HT1080 (cell line): ENCODE measurements around the gene DNAJC30. TPM values are rescaled to one million over a fixed set of nuclear protein-coding genes. Genes with fewer than 3 reads are reported as not detected.

ENCODE experiments used
- DNase-seq: peaks from one replicate; pipeline ENCODE4 v3.0.0-alpha.2; 2015; ENCODE audit warnings: low read depth
- total RNA-seq: library from RNA; depleted of rRNA; stranded (reverse); fragments of >200 nt; shearing (Covaris generic); gene quantifications from 2 replicates; pipeline ENCODE4 v1.2.3, GENCODE V29; 2014

The DNAJC30 gene
- total RNA-seq, 1 experiment from 2014 or later: 11.9 TPM

- DNase-seq: no peak
Observed at GRCh38 chr7:73708961-73709549, 25.8 kb upstream of the DNAJC30 start.

DNA sequence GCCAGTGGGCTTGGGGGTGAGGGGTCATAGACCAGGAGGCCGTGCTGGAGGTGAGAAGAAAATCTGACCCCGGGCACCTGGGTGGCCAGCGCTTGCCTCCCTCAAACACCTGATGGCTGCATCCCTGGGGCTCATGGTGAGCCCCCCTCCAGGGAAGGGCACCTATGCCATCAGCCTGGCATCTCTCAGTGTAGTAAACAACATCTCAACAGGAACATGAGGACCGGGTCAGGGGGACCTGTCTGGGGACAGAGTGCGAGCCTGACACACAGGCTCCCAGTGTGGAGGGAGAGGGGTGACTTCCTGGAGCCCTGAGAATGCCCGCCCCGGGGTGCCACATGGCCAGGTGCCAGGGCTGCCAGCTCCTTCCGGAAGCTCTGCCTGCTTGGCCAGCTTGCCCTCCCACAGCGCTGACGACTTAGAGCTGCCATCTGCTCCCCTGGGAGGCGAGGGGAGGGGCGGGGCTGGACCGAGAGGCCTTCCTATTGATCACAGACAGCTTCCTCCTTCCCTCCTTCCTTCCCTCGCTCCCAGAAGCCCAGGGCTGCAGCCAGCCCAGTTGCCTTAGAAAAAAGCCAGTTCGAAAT is 23.9 kb upstream of the DNAJC30 start:
- DNase-seq: peak; percentile 96

DNA sequence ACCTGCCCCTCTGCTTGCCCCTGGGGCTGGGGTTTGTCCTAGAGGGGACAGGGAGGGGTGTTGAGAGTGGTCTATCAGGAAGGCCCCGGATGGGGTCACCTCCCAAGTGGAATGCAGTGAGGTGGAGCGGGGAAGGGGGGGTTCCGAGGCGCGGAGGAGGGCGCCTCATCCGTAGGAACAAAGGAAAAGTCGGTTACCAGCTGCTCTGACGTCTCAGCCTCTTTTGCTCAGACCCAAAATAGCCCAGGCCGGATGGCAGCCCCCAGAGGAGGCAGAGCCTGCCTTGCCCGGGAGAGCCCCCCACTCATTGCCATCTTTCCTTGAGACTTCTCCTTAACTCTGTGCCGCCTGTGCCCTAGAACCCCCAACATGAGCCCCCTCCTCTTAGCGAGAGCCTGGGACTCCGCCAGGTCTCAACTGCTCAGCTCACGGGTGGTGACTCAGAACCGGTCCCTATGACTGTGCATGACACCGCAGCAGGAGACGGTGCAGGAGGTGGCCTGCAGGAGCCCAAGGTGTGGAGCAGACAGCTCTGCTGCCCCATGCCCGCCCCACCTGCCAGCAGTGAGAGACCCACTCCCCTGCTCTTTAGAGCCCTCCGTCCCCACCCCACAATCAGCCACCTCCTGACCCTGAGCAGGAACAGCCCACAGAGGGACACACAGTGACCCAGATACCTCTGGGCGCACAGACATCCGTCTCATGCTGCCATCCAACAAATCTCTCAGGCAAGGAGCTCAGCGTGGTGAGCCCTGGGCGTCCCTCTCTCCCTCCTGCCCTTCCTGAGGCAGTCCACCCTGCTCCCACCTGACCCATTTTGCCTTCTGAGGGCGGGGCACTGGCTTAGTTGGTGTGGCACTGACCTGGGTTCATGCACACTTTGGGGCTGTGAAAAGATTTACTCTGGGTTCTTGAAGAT is 23.1 kb upstream of the DNAJC30 start:
- DNase-seq: peak; percentile 82

DNA sequence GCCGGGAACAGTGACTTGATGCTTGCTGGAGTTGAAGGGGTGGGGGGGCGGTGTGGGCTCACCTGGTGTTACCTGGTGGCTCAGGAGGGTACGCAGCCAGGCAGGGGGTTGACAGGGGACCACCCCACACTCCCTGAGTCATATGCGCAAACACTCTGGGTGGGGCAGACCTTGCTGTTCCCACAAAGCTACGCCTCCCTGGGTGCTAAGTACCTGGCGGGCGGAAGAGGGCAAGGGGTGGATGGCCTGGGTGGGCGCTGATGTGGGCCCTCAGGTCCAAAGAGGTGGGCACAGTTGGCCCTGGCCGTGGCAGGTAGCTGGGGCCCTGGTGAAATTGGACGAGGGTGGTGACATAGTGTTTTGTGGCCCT is 22.3 kb upstream of the DNAJC30 start:
- no peak for DNase-seq

DNA sequence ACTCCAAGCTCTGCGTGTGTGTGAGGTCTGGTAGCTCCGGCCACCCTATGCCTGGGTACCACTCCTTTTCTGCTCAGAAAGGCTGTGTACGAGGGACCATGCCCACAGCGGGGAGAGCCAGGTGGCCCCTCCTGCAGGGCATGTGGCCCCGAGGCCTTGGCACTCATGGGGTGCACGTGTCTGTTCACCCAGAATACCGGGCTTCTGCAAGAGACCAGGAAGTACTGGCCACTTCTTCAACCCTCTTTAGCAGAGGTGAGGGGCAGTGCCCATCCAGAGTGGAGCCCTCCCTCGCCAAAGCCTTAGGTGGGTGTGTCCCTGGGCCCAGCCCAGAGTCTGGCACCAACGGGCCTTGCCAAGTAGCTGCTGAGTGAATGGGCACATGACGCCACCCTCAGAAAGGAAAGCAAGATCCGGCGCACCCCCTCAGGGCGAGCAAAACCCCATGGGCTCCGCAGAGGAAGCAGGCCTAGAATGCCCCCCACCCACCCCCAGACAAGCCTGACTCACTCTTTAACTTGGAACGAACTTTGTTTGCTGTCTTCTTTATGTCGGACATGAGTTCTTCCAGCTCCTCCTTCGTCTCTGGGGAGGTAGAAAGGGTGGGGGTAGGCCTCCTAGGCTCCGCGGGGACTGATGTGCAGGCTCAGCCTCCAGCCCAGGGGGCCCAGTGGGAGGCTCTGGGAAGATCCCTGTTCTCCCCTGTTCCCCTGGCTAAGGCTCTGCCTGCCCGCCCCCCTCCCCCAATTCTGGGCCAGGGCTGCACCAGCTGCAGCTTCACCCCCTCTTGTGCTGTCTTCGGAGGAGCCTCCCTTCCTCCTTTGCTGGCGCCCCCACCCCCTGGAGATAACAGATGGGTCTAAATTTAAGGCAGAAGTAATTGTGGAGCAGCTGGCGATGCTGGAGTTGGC is 21.6 kb upstream of the DNAJC30 start:
- peak; percentile 94 for DNase-seq

DNA sequence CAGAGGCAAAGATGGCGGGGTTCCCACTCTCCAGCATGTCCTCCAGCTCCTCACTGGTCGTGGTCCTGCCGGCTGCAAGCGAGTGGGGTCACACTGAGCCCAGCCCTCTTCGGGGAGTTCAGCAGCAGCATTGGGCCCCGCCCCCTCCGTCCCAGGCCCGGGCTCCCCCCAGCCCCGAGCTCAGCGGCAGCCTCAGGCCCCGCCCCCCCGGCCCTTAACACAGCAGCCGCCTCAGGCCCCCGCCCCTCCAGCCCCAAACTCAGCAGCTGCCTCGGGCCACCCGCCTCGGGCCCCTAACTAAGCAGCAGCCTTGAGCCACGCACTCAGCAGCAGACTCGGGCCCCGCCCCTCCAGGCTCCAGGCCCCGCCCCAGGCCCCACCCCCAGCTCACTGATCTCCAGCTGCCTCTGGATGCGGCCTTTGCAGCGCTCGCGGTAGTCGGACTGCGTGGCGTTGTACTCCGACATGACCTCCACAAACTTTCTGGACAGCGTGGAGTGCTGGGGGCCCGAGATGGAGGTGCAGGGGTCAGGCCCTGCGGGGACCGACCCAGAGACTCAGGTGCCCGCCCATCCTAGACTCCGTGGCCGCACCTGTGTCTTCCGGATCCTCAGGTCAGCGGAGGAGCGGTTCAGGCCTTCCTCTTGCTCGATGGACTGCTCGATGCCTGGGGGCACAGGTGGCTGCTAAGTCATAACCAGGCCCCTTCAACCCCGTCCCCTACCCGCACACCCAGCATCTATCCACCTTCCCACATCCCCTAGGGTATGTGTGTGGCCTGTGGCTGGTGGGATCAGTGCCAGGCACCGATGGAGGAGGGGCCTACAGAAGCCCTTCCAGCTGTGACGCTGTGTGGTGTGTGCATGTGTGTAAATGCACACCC is 20.7 kb upstream of the DNAJC30 start:
- DNase-seq: no peak

DNA sequence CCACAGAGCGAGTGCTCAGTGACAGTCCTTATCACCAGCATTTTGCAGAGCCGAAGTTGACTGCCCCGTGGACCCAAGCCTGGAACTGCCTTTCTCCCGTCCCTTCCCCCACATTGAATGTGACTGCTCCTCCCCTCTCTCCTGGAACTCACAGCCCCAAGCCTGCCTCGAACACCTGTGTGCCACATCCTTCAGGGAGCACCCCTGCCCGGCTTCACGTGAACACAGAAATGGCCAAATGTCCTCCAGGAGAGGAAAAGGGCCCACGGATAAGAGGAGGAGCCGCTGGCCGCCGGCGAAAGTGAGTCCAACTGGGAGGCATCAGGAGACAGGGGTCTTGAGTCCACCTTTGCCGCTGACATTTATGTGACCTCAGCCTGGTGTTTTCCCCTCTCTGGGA is 20.0 kb upstream of the DNAJC30 start:
- no peak for DNase-seq

DNA sequence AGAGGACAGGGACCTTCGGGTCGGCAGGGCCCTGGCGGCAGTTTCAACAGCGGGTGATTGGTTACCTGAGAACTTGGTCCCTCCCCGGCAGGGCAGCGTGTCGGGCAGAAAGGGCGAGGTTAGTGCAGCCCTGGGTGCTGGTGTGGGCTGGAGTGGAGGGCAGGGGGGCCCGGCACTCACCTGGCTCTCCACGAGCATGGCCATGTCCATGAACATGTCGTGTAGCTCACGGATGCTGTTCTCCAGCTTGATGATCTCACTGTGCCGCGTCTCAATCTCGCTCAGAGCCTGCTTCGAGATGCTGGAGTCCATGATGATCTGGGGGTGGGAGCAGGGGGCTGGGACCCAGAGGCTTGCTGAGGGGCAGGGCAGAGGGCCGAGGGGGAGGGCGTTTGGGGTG is 19.4 kb upstream of the DNAJC30 start:
- DNase-seq: no peak

DNA sequence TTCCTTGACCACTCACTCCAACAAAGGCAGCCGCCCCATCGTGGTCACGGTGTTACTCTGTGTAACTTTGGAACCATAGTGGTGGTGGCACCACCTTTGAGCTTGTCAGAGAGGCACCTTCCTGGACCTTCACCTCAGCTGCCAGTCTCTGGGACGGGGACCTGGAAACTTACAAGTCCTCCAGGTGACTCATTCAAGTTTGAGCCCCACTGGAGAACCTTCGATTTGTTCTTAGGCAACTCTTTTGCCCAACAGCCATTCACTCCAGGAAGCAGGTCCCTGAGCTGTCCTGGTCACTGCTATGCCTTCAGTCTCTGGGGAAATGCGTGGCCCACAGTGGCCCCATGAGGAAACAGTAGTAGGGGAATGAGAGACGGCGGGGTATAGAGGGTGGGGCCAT is 19.0 kb upstream of the DNAJC30 start:
- DNase-seq: no peak

DNA sequence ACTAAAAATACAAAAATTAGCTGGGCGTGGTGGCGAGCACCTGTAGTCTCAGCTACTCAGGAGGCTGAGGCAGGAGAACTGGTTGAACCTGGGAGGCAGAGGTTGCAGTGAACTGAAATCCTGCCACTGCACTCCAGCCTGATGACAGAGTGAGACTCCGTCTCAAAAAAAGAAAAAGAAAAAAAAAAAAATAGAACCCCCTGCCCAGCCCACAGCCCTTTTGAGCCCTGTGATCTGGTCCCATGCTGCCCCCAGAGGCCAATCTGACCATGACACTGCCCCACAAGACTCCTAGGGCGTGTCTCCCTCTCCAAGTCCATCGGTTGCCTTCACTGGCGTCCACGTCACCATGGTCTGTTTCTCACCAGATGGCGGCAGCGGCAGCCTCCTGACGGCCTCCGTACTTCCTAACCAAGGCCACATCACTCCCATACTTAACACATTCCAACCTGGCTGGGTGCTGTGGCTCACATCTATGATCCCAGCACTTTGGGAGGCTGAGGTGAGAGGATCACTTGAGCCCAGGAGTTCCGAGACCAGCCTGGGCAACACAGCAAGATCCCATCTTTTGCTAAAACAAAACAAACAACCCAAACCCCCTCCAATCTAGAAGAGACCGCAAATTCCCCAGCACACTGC is 18.2 kb upstream of the DNAJC30 start:
- peak; percentile 61 for DNase-seq

GRCh38 chr7:73700581-73701134 is 17.4 kb upstream of the DNAJC30 start:
- DNase-seq: no peak

- no peak for DNase-seq
Observed at GRCh38 chr7:73700069-73700423, 16.8 kb upstream of the DNAJC30 start.

GRCh38 chr7:73699370-73700068 is 16.3 kb upstream of the DNAJC30 start:
- DNase-seq: no peak

GRCh38 chr7:73698410-73698809 is 15.2 kb upstream of the DNAJC30 start:
- DNase-seq: no peak

DNA sequence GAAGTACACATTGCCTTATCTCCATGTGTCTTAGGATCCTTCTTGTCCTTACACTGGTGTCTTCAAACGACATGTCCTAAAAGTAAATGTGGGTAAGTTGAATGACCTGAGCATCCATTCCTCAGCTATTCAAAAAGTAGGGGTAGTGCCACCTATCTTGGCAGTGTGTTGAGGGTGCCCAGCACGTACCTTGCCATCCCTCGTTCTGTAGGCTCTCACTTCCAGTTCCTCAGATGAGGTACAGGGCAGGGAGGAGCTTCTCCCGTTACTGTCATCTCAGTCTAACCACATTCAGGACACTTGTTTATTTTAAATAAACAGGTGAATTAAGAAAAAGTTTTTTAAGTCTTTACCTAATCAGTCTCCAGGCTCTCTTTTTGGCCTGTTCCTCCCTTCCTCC is 13.1 kb upstream of the DNAJC30 start:
- DNase-seq: no peak

DNA sequence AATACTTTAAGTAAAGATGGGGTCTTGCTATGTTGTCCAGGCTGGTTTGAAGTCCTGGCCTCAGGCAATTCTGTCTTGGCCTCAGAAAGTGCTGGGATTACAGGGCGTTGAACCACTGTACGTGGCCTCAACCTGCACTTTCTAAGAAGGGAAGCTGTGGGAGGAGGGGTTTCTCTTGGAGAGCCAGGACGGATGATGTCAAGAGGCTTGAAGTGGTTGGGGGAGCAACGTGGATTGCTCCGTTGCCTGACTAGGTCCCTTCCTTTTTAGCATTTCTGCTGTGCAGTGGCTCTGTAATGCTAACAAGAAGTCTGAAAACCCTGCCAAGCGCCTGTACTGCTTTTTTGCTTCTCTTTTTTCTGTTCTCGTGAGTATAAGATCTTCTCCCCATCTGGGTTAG is 7.4 kb upstream of the DNAJC30 start:
- no peak for DNase-seq

GRCh38 chr7:73688288-73688687 is 5.0 kb upstream of the DNAJC30 start:
- no peak for DNase-seq

- no peak for DNase-seq
Observed at GRCh38 chr7:73685311-73685710, 2.1 kb upstream of the DNAJC30 start.
